Astrocyte of the spinal cord (primary cell): ENCODE data around the gene PECR.
A peak's percentile ranks its signal among the peaks of the same experiment; 100 is the strongest.

Source experiments
- DNase-seq: peaks from one replicate; pipeline ENCODE4 v3.0.0; 2011; ENCODE audit warnings: low read depth, low spot score
- H3K4me3 ChIP-seq: 2 replicates; pipeline ENCODE4 v1.5.1; 2011; ENCODE audit warnings: low read depth, mild to moderate bottlenecking, low read length, moderate library complexity
- in situ Hi-C: cut with HindIII; loops from 2 replicates; pipeline ENCODE4 v1.10.0; 2017; ENCODE audit warnings: low sequenced_read_pairs
- TF ChIP-seq, protein P1 (sequence below): IDR thresholded peaks from 2 replicates; pipeline ENCODE4 v1.5.1; 2012; ENCODE audit warnings: low read depth, mild to moderate bottlenecking, low read length, inconsistent platforms

Gene PECR

DNA sequence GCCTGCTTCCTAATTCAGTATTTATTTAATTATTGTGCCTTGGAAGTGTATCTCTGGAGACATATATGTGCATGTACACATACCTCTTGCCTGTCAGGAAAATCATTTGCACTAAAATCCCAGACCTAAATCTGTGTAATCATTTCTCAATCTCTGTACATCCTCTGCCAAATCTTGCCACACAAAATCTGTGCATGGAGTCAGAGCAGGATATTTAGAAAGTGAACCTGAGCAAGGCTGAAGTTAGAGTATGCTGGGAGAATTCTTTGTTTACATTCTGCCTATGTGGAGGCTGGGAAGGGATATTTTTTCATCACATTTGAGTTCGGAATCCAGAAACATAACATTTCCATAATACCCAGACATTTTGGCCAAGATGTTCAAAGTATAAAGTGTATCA is 36.9 kb upstream of the PECR start:
- no peak for DNase-seq
- H3K4me3 ChIP-seq: no peak overlapping the region
- TF ChIP-seq, protein P1, sequence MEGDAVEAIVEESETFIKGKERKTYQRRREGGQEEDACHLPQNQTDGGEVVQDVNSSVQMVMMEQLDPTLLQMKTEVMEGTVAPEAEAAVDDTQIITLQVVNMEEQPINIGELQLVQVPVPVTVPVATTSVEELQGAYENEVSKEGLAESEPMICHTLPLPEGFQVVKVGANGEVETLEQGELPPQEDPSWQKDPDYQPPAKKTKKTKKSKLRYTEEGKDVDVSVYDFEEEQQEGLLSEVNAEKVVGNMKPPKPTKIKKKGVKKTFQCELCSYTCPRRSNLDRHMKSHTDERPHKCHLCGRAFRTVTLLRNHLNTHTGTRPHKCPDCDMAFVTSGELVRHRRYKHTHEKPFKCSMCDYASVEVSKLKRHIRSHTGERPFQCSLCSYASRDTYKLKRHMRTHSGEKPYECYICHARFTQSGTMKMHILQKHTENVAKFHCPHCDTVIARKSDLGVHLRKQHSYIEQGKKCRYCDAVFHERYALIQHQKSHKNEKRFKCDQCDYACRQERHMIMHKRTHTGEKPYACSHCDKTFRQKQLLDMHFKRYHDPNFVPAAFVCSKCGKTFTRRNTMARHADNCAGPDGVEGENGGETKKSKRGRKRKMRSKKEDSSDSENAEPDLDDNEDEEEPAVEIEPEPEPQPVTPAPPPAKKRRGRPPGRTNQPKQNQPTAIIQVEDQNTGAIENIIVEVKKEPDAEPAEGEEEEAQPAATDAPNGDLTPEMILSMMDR: no peak
- in situ Hi-C loops: no loop called here

DNA sequence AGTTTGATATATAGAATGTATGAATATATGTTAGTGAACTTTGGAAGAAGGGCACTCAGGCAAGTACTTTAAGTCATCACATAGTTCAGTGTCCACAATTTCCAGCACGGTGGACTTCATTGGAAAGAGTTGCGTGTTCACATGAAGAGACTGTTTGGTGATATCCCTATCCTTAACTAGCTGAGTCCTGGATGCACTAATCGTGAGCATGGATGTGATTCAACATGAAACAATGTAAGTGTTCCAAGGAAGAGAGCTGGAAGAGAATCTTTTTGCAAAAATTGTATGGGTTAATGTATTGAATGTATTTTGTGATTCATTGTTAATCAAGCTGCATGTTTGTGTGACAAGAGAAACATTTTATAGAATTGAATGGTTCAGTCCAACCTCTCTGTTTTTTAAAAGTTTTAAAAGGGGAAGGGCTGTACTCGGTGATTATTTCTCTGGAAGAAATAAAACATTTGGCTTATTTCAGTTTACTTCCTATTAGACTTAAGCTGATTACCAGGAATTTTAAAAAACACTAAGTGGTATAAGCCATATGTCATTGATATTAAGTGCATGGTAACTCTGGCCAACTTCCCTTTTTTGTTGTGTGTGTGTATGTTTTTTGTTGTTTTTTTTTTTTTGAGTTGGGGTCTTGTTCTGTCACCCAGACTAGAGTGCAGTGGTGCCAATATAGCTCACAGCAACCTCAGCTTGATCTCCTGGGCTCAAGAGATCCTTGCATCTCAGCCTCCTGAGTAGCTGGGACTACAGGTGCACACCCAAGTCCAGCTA is 36.1 kb upstream of the PECR start:
- in situ Hi-C loops: no loop called here
- H3K4me3 ChIP-seq: no peak overlapping the region
- TF ChIP-seq, protein P1: no peak
- DNase-seq: peak; percentile 17

DNA sequence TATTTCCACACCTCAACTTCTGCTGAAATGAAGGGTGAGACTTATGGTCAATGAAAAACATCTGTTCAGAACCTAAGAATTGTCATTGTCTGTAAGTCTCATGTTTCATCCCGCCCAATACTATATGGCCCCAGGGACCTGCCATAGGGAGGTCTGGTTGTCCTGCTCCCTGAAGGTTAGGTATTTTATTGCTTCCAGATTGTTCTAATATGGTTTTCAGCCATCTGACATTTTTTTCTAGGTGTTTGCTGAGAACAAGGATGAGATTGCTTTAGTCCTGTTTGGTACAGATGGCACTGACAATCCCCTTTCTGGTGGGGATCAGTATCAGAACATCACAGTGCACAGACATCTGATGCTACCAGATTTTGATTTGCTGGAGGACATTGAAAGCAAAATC is 34.8 kb upstream of the PECR start:
- no peak overlapping the region for H3K4me3 ChIP-seq
- DNase-seq: no peak
- in situ Hi-C loops: no loop called here
- TF ChIP-seq, protein P1: no peak

DNA sequence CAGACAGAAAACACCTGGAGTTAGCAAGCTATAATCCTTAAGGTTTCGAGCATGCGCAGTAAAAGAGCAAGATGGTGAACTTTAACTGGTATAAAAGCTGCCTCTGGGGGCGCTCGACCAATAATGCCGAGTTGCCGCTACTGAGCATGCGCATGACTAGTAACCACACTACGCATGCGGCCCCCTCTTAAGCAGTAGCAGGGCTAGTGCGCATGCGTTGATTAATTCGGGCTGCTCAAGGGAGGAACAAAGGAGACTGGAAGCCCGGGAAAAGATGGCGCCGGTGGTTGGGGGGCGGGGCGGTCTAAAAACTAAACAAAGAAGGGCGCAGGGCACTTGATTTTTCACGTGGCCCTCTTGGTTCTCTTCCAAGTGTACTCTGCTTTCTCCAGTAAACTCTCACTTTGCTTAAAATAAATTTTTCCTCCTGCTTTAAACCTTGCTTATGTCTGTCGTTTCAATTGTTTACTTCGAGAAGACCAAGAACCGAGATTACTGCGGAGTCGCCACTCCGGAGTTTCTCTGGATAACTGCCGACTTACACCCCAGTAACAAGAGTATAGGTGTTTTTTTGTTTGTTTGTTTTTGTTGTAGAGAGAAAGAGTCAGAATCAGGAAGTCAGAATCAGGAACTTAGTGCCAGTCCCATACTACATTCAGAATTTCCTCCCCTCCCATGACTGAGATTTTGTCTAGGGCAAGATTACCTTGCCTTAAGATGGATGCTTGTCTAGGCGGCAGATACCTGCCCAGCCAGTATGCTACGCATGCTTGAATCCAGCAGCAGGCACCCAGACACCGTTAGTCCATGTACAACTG is 33.3 kb upstream of the PECR start:
- peak overlapping the region; percentile 47 for H3K4me3 ChIP-seq
- DNase-seq: peak; percentile 99
- in situ Hi-C loops: no loop called here
- TF ChIP-seq, protein P1: peak; percentile 86

DNA sequence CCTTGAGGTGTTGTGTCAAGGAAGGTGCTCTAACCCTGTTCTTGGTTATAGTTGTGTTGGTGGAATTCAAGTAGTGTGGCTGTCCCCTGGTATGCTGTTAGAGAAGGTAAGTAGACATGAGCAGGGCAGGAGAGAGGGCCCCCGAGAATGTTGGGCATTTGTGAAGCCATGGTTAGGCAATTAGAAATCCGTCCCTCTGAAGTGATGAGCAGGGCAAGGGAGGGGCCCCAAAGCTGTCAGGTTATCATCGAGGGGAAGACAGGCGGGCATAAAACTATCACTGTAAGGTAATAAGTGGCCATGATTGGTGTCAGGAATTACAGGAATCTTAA is 32.7 kb upstream of the PECR start:
- TF ChIP-seq, protein P1: no peak
- no peak overlapping the region for H3K4me3 ChIP-seq
- no peak for DNase-seq
- in situ Hi-C loops: no loop called here

DNA sequence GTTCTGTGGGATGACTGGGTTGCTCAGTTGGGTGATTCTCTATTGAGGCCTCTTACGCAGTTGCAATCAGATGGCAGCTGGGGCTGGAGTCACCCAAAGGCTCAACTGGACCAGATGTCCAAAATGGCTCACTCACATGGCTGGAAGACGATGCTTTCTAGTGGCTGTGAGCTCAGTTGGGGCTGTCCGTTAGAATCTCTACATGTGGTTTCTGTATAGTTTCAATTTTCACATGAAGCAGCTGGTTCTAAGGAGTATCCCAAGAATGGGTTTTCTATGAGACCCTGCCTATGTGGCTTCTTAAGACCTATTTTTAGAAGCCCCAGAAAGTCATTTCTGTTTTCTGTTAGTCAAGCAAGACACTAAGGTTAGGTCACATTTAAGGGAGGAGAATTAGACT is 32.0 kb upstream of the PECR start:
- no peak for DNase-seq
- TF ChIP-seq, protein P1: no peak
- no peak overlapping the region for H3K4me3 ChIP-seq
- in situ Hi-C loops: no loop called here
